Retinal pigment epithelial cell (primary cell): ENCODE data around the gene PYY.
A peak's percentile ranks its signal among the peaks of the same experiment; 100 is the strongest.

Source experiments
- DNase-seq: peaks from one replicate; pipeline ENCODE4 v3.0.0-alpha.2; 2010; ENCODE audit warnings: low read depth
- H3K4me3 ChIP-seq: 2 replicates; pipeline ENCODE4 v1.5.1; 2011; ENCODE audit warnings: mild to moderate bottlenecking, low read length, control low read depth, moderate library complexity
- TF ChIP-seq, protein P1 (sequence below): conservative IDR thresholded peaks from 2 replicates; pipeline ENCODE4 v1.5.1; 2011; ENCODE audit warnings: low read depth, low read length, control low read depth, inconsistent platforms

Gene PYY

GRCh38 chr17:43907998-43908721, 45.6 kb downstream of the PYY start:
- TF ChIP-seq, protein P1, sequence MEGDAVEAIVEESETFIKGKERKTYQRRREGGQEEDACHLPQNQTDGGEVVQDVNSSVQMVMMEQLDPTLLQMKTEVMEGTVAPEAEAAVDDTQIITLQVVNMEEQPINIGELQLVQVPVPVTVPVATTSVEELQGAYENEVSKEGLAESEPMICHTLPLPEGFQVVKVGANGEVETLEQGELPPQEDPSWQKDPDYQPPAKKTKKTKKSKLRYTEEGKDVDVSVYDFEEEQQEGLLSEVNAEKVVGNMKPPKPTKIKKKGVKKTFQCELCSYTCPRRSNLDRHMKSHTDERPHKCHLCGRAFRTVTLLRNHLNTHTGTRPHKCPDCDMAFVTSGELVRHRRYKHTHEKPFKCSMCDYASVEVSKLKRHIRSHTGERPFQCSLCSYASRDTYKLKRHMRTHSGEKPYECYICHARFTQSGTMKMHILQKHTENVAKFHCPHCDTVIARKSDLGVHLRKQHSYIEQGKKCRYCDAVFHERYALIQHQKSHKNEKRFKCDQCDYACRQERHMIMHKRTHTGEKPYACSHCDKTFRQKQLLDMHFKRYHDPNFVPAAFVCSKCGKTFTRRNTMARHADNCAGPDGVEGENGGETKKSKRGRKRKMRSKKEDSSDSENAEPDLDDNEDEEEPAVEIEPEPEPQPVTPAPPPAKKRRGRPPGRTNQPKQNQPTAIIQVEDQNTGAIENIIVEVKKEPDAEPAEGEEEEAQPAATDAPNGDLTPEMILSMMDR: no peak
- H3K4me3 ChIP-seq: peak overlapping the region; percentile 74
- DNase-seq: no peak

GRCh38 chr17:43907425-43907981, 46.2 kb downstream of the PYY start, which contains the start of gene MPP2:
Gene MPP2, minus strand, starts transcription at chr17:43907536. Its CDS starts 3,076 bp downstream, at chr17:43904460.
- DNase-seq: peak; percentile 39
- TF ChIP-seq, protein P1: peak; percentile 21
- peak within 1 kb of the TSS; percentile 74 for H3K4me3 ChIP-seq

- TF ChIP-seq, protein P1: no peak
- no peak for DNase-seq
- H3K4me3 ChIP-seq: peak overlapping the region; percentile 74
Observed at GRCh38 chr17:43906951-43907424, 46.8 kb downstream of the PYY start.

- DNase-seq: peak; percentile 28
- TF ChIP-seq, protein P1: no peak
- peak overlapping the region; percentile 74 for H3K4me3 ChIP-seq
Observed at GRCh38 chr17:43905985-43906852, 47.5 kb downstream of the PYY start.

DNA sequence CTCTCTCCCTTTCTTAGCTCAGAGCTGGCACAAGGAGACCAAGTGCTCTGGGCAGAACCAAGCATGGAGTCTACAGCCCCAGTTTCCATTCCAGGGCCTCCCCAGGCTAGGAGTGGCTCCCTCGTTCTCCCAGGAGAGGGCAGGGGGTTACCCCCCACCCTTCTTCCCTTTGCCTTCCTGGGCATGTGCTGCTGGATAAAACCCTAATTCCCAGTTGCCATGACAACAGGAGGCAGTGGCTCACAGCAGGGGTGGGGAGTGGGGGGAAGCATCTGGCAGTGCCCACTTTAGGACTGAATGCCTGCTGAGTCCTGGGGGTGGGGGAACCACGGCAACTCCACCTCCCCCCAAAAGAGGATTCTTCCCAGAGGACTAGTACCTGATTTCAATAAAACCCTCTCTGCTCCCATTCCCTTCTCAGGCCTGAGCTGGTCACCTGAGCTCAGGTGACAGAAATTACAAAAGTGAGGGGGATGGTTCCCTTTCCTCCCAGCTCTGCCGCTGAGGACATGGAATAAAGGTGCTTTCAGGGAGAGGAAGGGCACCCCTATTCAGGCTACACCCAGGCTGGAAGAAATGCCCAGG, 48.2 kb downstream of the PYY start:
- H3K4me3 ChIP-seq: peak overlapping the region; percentile 74
- peak; percentile 19 for DNase-seq
- TF ChIP-seq, protein P1: no peak
